Measurements from ENCODE around the gene MYL11. TPM values are rescaled to one million over a fixed set of nuclear protein-coding genes. Genes with fewer than 3 reads are reported as not detected.
"Not testable (repeated sequence)": the region's sequence is repeated elsewhere in the genome, so short reads cannot be mapped to it uniquely, and the experiment has no call there.

Gene MYL11
- 1 to 10 TPM in 1 of 4 donors, not detected in 3; 6.3 TPM for total RNA-seq

- in situ Hi-C loops (cut with MboI; ENCODE audit: low pct_ligation_motif_present in 1 of 4, low pct_unique_long_range_greater_than_20kb in 1 of 4, low sequenced_read_pairs in 3 of 4) = no loop called here
- no peaks in the 10 kb centered on the region for H3K9me3 ChIP-seq
- 94% methylated on average over 6 of the region's 6 CpGs; no CpG with 5 or more reads in 1 of the 2 donors for WGBS, 2 donors (ENCODE audit: low coverage in 1 of 2)
- DNase-seq = no peak
- peaks cover 10 to 26% (median 21%) of the 10 kb centered on the region in 4 donors for H3K4me1 ChIP-seq
- no peak within 1 kb of the TSS for H3K4me3 ChIP-seq
- no peaks in the 10 kb centered on the region for H3K36me3 ChIP-seq
- intact Hi-C loops (cut with DNase I; ENCODE audit: low total_unique reads) = no loop called here
- no peaks in the 10 kb centered on the region for H3K27me3 ChIP-seq
- TF ChIP-seq POLR2AphosphoS5 (IDR thresholded peaks at IDR 0.05) (no peak), POLR2A (IDR thresholded peaks at IDR 0.05) (no peak), EP300 (IDR thresholded peaks at IDR 0.05; ENCODE audit: low read depth) (no peak), CTCF (IDR thresholded peaks at IDR 0.05) (no peak)
- H3K27ac ChIP-seq = no peak within 1 kb of the TSS
Measured at GRCh38 chr16:30374538-30374937, at the start of gene MYL11. MYL11 (plus strand) TSS chr16:30374802; CDS start chr16:30374858, 56 bp downstream.

- WGBS, 2 donors (ENCODE audit: low coverage in 1 of 2) = 1% methylated on average over 10 of the region's 33 CpGs; no CpG with 5 or more reads in 1 of the 2 donors
- Histone ChIP-seq H3K4me3 (peak overlapping the region; percentile 47 to 95 (median 83)), H3K4me1 (peaks cover 4 to 16% (median 8%) of the 10 kb centered on the region in 4 donors), H3K27ac (peak overlapping the region; percentile 96 to 100 (median 98))
- intact Hi-C loops (cut with DNase I; ENCODE audit: low total_unique reads); H3K27me3 ChIP-seq; H3K9me3 ChIP-seq; H3K36me3 ChIP-seq; in situ Hi-C loops (cut with MboI; ENCODE audit: low pct_ligation_motif_present in 1 of 4, low pct_unique_long_range_greater_than_20kb in 1 of 4, low sequenced_read_pairs in 3 of 4): not testable (repeated sequence)
- peak; percentile 90 for DNase-seq
Measured at GRCh38 chr16:30334473-30334989, 40.1 kb upstream of the MYL11 start.

- intact Hi-C loops (cut with DNase I; ENCODE audit: low total_unique reads); in situ Hi-C loops (cut with MboI; ENCODE audit: low pct_ligation_motif_present in 1 of 4, low pct_unique_long_range_greater_than_20kb in 1 of 4, low sequenced_read_pairs in 3 of 4); H3K27me3 ChIP-seq; H3K36me3 ChIP-seq; H3K9me3 ChIP-seq: not testable (repeated sequence)
- peak overlapping the region; percentile 71 to 95 (median 83) for H3K4me3 ChIP-seq
- peak; percentile 61 to 87 (median 85) for TF ChIP-seq POLR2AphosphoS5 (IDR thresholded peaks at IDR 0.05)
- peak; percentile 93 for TF ChIP-seq POLR2A (IDR thresholded peaks at IDR 0.05)
- WGBS, 2 donors (ENCODE audit: low coverage in 1 of 2) = 0 to 1% methylated on average over 5 to 49 of the region's 70 CpGs
- H3K27ac ChIP-seq = peak overlapping the region; percentile 96 to 100 (median 98)
- H3K4me1 ChIP-seq = peaks cover 4 to 13% (median 8%) of the 10 kb centered on the region in 4 donors
- peak; percentile 90 for DNase-seq
Measured at GRCh38 chr16:30335028-30335597, 39.5 kb upstream of the MYL11 start.

- no peaks in the 10 kb centered on the region for H3K27me3 ChIP-seq
- peak overlapping the region; percentile 96 to 100 (median 98) for H3K27ac ChIP-seq
- in situ Hi-C loops (cut with MboI; ENCODE audit: low pct_ligation_motif_present in 1 of 4, low pct_unique_long_range_greater_than_20kb in 1 of 4, low sequenced_read_pairs in 3 of 4) (no loop called here), intact Hi-C loops (cut with DNase I; ENCODE audit: low total_unique reads) (no loop called here)
- peak; percentile 37 for DNase-seq
- no peaks in the 10 kb centered on the region for H3K36me3 ChIP-seq
- H3K4me3 ChIP-seq = peak overlapping the region; percentile 27 to 95 (median 83)
- H3K4me1 ChIP-seq = peaks cover 4 to 13% (median 8%) of the 10 kb centered on the region in 4 donors
- TF ChIP-seq EP300 (IDR thresholded peaks at IDR 0.05; ENCODE audit: low read depth) = no peak
- TF ChIP-seq POLR2A (IDR thresholded peaks at IDR 0.05) = no peak
- TF ChIP-seq POLR2AphosphoS5 (IDR thresholded peaks at IDR 0.05) = no peak
- TF ChIP-seq CTCF (IDR thresholded peaks at IDR 0.05) = no peak
- 0 to 43% methylated on average over 4 to 17 of the region's 17 CpGs for WGBS, 2 donors (ENCODE audit: low coverage in 1 of 2)
- no peaks in the 10 kb centered on the region for H3K9me3 ChIP-seq
Measured at GRCh38 chr16:30335598-30336474, 38.8 kb upstream of the MYL11 start.

GRCh38 chr16:30337964-30338357, 36.6 kb upstream of the MYL11 start:
- intact Hi-C loops (cut with DNase I; ENCODE audit: low total_unique reads); H3K27me3 ChIP-seq; H3K36me3 ChIP-seq; DNase-seq; H3K4me3 ChIP-seq; in situ Hi-C loops (cut with MboI; ENCODE audit: low pct_ligation_motif_present in 1 of 4, low pct_unique_long_range_greater_than_20kb in 1 of 4, low sequenced_read_pairs in 3 of 4); H3K9me3 ChIP-seq; H3K27ac ChIP-seq; H3K4me1 ChIP-seq: not testable (repeated sequence)
- 93 to 94% methylated on average over 5 to 10 of the region's 10 CpGs for WGBS, 2 donors (ENCODE audit: low coverage in 1 of 2)

- H3K36me3 ChIP-seq; H3K9me3 ChIP-seq; H3K27ac ChIP-seq; DNase-seq; intact Hi-C loops (cut with DNase I; ENCODE audit: low total_unique reads); H3K4me3 ChIP-seq; H3K4me1 ChIP-seq; in situ Hi-C loops (cut with MboI; ENCODE audit: low pct_ligation_motif_present in 1 of 4, low pct_unique_long_range_greater_than_20kb in 1 of 4, low sequenced_read_pairs in 3 of 4); H3K27me3 ChIP-seq: not testable (repeated sequence)
- 90 to 95% methylated on average over 3 to 4 of the region's 5 CpGs for WGBS, 2 donors (ENCODE audit: low coverage in 1 of 2)
Measured at GRCh38 chr16:30338715-30339114, 35.9 kb upstream of the MYL11 start.
